GM13977 (cell line): ENCODE results near the gene TFR2.
A peak's percentile ranks its signal among the peaks of the same experiment; 100 is the strongest.

ENCODE experiments used
- DNase-seq: peaks from one replicate; pipeline ENCODE4 v3.0.0; 2012; ENCODE audit warnings: low spot score
- CTCF ChIP-seq: IDR thresholded peaks from 2 replicates; pipeline ENCODE4 v1.5.1; 2012; ENCODE audit warnings: mild to moderate bottlenecking, control low read depth; ENCODE audit not compliant: insufficient read depth; ENCODE audit errors: extremely low read depth, missing control alignments
- in situ Hi-C: fragments of 300-500 bp; cut with MboI; formaldehyde crosslinking; loops from one replicate; pipeline ENCODE4 v1.12.0; 2022; ENCODE audit warnings: low sequenced_read_pairs, low pct_unique_long_range_greater_than_20kb, mixed read lengths, inconsistent platforms; ENCODE audit not compliant: unreplicated experiment

The TFR2 gene

GRCh38 chr7:100632951-100633717 lies 8.2 kb downstream of the TFR2 start:
- TF ChIP-seq CTCF = peak; percentile 68
- peak; percentile 78 for DNase-seq
- in situ Hi-C loops = no loop called here

GRCh38 chr7:100630066-100630465 lies 11.3 kb downstream of the TFR2 start:
- TF ChIP-seq CTCF = no peak
- no peak for DNase-seq
- in situ Hi-C loops = no loop called here

GRCh38 chr7:100629117-100629716 lies 12.1 kb downstream of the TFR2 start:
- in situ Hi-C loops = no loop called here
- TF ChIP-seq CTCF = peak; percentile 48
- peak; percentile 51 for DNase-seq

GRCh38 chr7:100627238-100627549 lies 14.2 kb downstream of the TFR2 start:
- DNase-seq = no peak
- TF ChIP-seq CTCF = no peak

GRCh38 chr7:100626530-100627237 lies 14.7 kb downstream of the TFR2 start:
- in situ Hi-C loops = no loop called here
- TF ChIP-seq CTCF = no peak
- peak; percentile 99 for DNase-seq

More at GRCh38 chr7:100627238-100627549, 14.2 kb downstream of the TFR2 start:
- in situ Hi-C loops = no loop called here

- no peak for DNase-seq
- TF ChIP-seq CTCF = no peak
- in situ Hi-C loops = no loop called here
Observed at GRCh38 chr7:100626055-100626454, 15.3 kb downstream of the TFR2 start.
